HCT116 (cell line): ENCODE results near the gene KRTAP12-2. TPM values are rescaled to one million over a fixed set of nuclear protein-coding genes. Genes with fewer than 3 reads are reported as not detected.

Source experiments
- ATAC-seq: fragments of 200-7000 bp; cut with Tn5 transposase; 2 replicates; pipeline ENCODE4 v1.9.1; 2020; ENCODE audit warnings: mild to moderate bottlenecking, moderate library complexity
- BruUV-seq: library from RNA; stranded (reverse); fragments of 400-500 nt; replicated peaks from 2 replicates; lab custom pipeline; 2021; lab: Mats Ljungman, UMichigan
- CTCF ChIA-PET: fragments of 300-600 bp; sonication (Branson Sonifier 250); formaldehyde crosslinking; loops from one replicate; lab custom pipeline; 2021; ENCODE audit warnings: antibody characterized with exemption; lab: Charles Lee
- POLR2A ChIA-PET: fragments of 300-600, 350-600 bp; sonication (Branson Sonifier 250); formaldehyde crosslinking; loops from one replicate; lab custom pipeline; 2021; ENCODE audit warnings: antibody characterized with exemption; lab: Charles Lee
- RAD21 ChIA-PET, 2 experiments: fragments of 300-600 bp; sonication (Branson Sonifier 250); formaldehyde crosslinking; loops; one replicate each; lab custom pipeline; 2023; ENCODE audit warnings: low total read pairs in 2 of 2; ENCODE audit not compliant: uncharacterized antibody in 2 of 2, unreplicated experiment in 2 of 2, low non-redundant PET in 1 of 2; lab: Charles Lee
- DNase-seq: peaks from one replicate; pipeline ENCODE4 v3.0.0-alpha.2; 2010; ENCODE audit warnings: low read depth, low spot score
- H2AFZ ChIP-seq: fragments of 200-600 bp; shearing (Covaris generic), sonication (generic); 2 replicates; pipeline ENCODE4 v1.6.1; 2017; ENCODE audit warnings: low read depth, mixed run types, mixed read lengths, antibody characterized with exemption, low read length; ENCODE audit not compliant: poor library complexity, severe bottlenecking
- H3K27ac ChIP-seq: 2 replicates; pipeline ENCODE4 v1.5.1; 2012; ENCODE audit warnings: low read depth, low read length
- H3K27me3 ChIP-seq: fragments of 200-600 bp; sonication (generic); 2 replicates; pipeline ENCODE4 v1.6.1; 2016; ENCODE audit warnings: mixed run types, low read length, mixed read lengths; ENCODE audit not compliant: insufficient read depth
- H3K36me3 ChIP-seq, 2 experiments: fragments of 200-500 bp in 1 of 2; fragments of 200-600 bp in 1 of 2; sonication (Bioruptor generic) in 1 of 2; sonication (generic) in 1 of 2; 2 replicates each; pipeline versions ENCODE4 v1.5.1 to v1.6.1; 2014 to 2016; ENCODE audit warnings: low read length in 2 of 2, inconsistent platforms in 1 of 2, mixed read lengths in 1 of 2, mixed run types in 1 of 2; ENCODE audit not compliant: insufficient read depth in 2 of 2, control insufficient read depth in 1 of 2
- H3K4me1 ChIP-seq, 2 experiments: fragments of 200-600 bp in 1 of 2; sonication (generic) in 1 of 2; 2 replicates each; pipeline versions ENCODE4 v1.5.1 to v1.6.1; 2012 to 2017; ENCODE audit warnings: low read length in 2 of 2, inconsistent platforms in 1 of 2, mild to moderate bottlenecking in 1 of 2, mixed read lengths in 1 of 2, mixed run types in 1 of 2, moderate library complexity in 1 of 2; ENCODE audit not compliant: insufficient read depth in 2 of 2, control insufficient read depth in 1 of 2
- H3K4me2 ChIP-seq: fragments of 200-600 bp; sonication (generic); 2 replicates; pipeline ENCODE4 v1.6.1; 2017; ENCODE audit warnings: mixed run types, low read length, mixed read lengths
- H3K4me3 ChIP-seq, 2 experiments: fragments of 200-600 bp in 1 of 2; sonication (generic) in 1 of 2; replicated peaks in 1 of 2; 2 replicates each; pipeline ENCODE4 v1.5.1; 2011 to 2016; ENCODE audit warnings: low read length in 2 of 2, control low read depth in 1 of 2, low read depth in 1 of 2, mild to moderate bottlenecking in 1 of 2, mixed read lengths in 1 of 2, mixed run types in 1 of 2
- H3K79me2 ChIP-seq: fragments of 200-600 bp; sonication (generic); 2 replicates; pipeline ENCODE4 v1.6.1; 2017; ENCODE audit warnings: mild to moderate bottlenecking, mixed run types, low read length, moderate library complexity, mixed read lengths; ENCODE audit not compliant: insufficient read depth
- H3K9ac ChIP-seq: fragments of 200-600 bp; sonication (generic); 2 replicates; pipeline ENCODE4 v1.6.1; 2016; ENCODE audit warnings: low read length, mixed read lengths
- H3K9me2 ChIP-seq: fragments of 200-600 bp; sonication (generic), shearing (Covaris generic); 2 replicates; pipeline ENCODE4 v1.6.1; 2017; ENCODE audit warnings: mixed run types, mild to moderate bottlenecking, moderate library complexity; ENCODE audit not compliant: insufficient read depth
- H3K9me3 ChIP-seq, 2 experiments: fragments of 200-500 bp in 1 of 2; fragments of 200-600 bp in 1 of 2; sonication (Bioruptor generic) in 1 of 2; sonication (generic) in 1 of 2; 2 replicates each; pipeline ENCODE4 v1.6.1; 2014 to 2017; ENCODE audit warnings: low read length in 2 of 2, mixed read lengths in 2 of 2, inconsistent platforms in 1 of 2, low read depth in 1 of 2, mild to moderate bottlenecking in 1 of 2, mixed run types in 1 of 2, moderate library complexity in 1 of 2; ENCODE audit not compliant: control insufficient read depth in 1 of 2, insufficient read depth in 1 of 2
- H4K20me1 ChIP-seq: fragments of 200-600 bp; sonication (generic), shearing (Covaris generic); 2 replicates; pipeline ENCODE4 v1.6.1; 2017; ENCODE audit warnings: mixed run types, mild to moderate bottlenecking, moderate library complexity; ENCODE audit not compliant: insufficient read depth
- CBX3 ChIP-seq: IDR thresholded peaks from 2 replicates; pipeline ENCODE4 v1.6.1; 2012; ENCODE audit warnings: low read depth
- CEBPB ChIP-seq: IDR thresholded peaks from 2 replicates; pipeline ENCODE4 v1.6.1; 2012; ENCODE audit warnings: low read depth
- EGR1 ChIP-seq: IDR thresholded peaks from 2 replicates; pipeline ENCODE4 v1.6.1; 2012; ENCODE audit warnings: low read depth
- EZH2 ChIP-seq: fragments of 200-600 bp; sonication (generic); IDR thresholded peaks from 2 replicates; pipeline ENCODE4 v1.6.1; 2017; ENCODE audit warnings: antibody characterized with exemption, mixed run types
- EZH2phosphoT487 ChIP-seq: fragments of 200-600 bp; IDR thresholded peaks from 2 replicates; pipeline ENCODE4 v1.6.1; 2018; ENCODE audit warnings: antibody characterized with exemption, borderline replicate concordance
- FOSL1 ChIP-seq: IDR thresholded peaks from 2 replicates; pipeline ENCODE4 v1.6.1; 2012; ENCODE audit warnings: low read depth
- POLR2AphosphoS5 ChIP-seq: IDR thresholded peaks from 2 replicates; pipeline ENCODE4 v1.6.1; 2011; ENCODE audit warnings: mild to moderate bottlenecking, low read depth, low read length, moderate library complexity
- SIN3A ChIP-seq: IDR thresholded peaks from 2 replicates; pipeline ENCODE4 v1.6.1; 2012; ENCODE audit warnings: low read depth
- TCF7L2 ChIP-seq: IDR thresholded peaks from 2 replicates; pipeline ENCODE4 v1.7.0; 2011; ENCODE audit warnings: borderline replicate concordance, inconsistent platforms; ENCODE audit not compliant: insufficient read depth, insufficient read length; ENCODE audit errors: extremely low read depth
- YY1 ChIP-seq: IDR thresholded peaks from 2 replicates; pipeline ENCODE4 v1.6.1; 2011; ENCODE audit warnings: low read length, low read depth, moderate library complexity, mild to moderate bottlenecking; ENCODE audit not compliant: insufficient replicate concordance; ENCODE audit errors: extremely low read depth
- ZNF274 ChIP-seq: fragments of 200-500 bp; sonication (Bioruptor generic); IDR thresholded peaks from 2 replicates; pipeline ENCODE4 v1.6.1; 2014; ENCODE audit warnings: mild to moderate bottlenecking, low read depth, low read length, inconsistent platforms
- intact Hi-C: fragments of 100-400 bp; cut with micrococcal nuclease; formaldehyde crosslinking; loops from 2 replicates; pipeline ENCODE4 v1.10.0; 2022
- total RNA-seq: library from RNA; stranded (reverse); gene quantifications from one replicate; pipeline ENCODE4 v1.2.1, GENCODE V29; 2021; ENCODE audit not compliant: unreplicated experiment
- TF ChIP-seq, protein P1 (sequence below): IDR thresholded peaks from 2 replicates; pipeline ENCODE4 v1.6.1; 2012; ENCODE audit warnings: low read depth

The KRTAP12-2 gene
- total RNA-seq, 1 experiment from 2014 or later: not detected

DNA sequence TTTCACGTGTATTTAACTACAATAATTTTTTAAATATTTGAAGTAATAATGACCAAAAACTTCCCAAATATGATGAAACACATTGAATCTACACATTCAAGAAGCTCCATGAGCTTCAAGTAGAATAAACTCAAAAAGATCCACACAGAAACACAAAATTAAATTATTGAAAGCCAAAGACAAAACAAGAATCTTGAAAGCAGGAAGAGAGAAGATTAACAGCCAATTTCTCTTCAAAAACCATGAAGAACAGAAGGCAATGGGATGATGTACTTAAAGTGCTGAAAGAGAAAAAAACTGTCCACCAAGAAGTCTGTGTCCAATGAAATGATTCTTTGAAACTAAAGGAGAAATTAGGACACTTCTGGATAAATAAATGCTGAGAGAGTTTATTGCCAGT lies 34.7 kb downstream of the KRTAP12-2 start:
- ChIA-PET CTCF (no interaction called here), RAD21 (no interaction called here), POLR2A (no interaction called here)
- H3K4me1 ChIP-seq: no peaks in the 10 kb centered on the region
- intact Hi-C loops: no loop called here
- H3K9ac ChIP-seq: no peak overlapping the region
- no peak for ATAC-seq
- no peak overlapping the region for H3K4me2 ChIP-seq
- no peaks in the 10 kb centered on the region for H3K27me3 ChIP-seq
- H3K9me3 ChIP-seq: peaks cover 0 to 3% of the 10 kb centered on the region in 2 experiments; a peak in 1 of 4 replicates
- H4K20me1 ChIP-seq: no peaks in the 10 kb centered on the region
- no TSS peak for BruUV-seq
- no peak overlapping the region for H3K27ac ChIP-seq
- H3K9me2 ChIP-seq: no peaks in the 10 kb centered on the region
- no peak overlapping the region for H2AFZ ChIP-seq
- DNase-seq: no peak
- no peaks in the 10 kb centered on the region for H3K36me3 ChIP-seq
- H3K79me2 ChIP-seq: no peaks in the 10 kb centered on the region
- TF ChIP-seq ZNF274 (no peak), TCF7L2 (no peak), FOSL1 (no peak), CBX3 (no peak), EGR1 (no peak), POLR2AphosphoS5 (no peak), YY1 (no peak), EZH2 (no peak), EZH2phosphoT487 (no peak), CEBPB (no peak), SIN3A (no peak)
- TF ChIP-seq, protein P1, sequence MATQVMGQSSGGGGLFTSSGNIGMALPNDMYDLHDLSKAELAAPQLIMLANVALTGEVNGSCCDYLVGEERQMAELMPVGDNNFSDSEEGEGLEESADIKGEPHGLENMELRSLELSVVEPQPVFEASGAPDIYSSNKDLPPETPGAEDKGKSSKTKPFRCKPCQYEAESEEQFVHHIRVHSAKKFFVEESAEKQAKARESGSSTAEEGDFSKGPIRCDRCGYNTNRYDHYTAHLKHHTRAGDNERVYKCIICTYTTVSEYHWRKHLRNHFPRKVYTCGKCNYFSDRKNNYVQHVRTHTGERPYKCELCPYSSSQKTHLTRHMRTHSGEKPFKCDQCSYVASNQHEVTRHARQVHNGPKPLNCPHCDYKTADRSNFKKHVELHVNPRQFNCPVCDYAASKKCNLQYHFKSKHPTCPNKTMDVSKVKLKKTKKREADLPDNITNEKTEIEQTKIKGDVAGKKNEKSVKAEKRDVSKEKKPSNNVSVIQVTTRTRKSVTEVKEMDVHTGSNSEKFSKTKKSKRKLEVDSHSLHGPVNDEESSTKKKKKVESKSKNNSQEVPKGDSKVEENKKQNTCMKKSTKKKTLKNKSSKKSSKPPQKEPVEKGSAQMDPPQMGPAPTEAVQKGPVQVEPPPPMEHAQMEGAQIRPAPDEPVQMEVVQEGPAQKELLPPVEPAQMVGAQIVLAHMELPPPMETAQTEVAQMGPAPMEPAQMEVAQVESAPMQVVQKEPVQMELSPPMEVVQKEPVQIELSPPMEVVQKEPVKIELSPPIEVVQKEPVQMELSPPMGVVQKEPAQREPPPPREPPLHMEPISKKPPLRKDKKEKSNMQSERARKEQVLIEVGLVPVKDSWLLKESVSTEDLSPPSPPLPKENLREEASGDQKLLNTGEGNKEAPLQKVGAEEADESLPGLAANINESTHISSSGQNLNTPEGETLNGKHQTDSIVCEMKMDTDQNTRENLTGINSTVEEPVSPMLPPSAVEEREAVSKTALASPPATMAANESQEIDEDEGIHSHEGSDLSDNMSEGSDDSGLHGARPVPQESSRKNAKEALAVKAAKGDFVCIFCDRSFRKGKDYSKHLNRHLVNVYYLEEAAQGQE: no peak
- TF ChIP-seq, all 23 proteins: peak for 0
- no peak overlapping the region for H3K4me3 ChIP-seq
